K562 (cell line): Measurements from ENCODE around the gene CCSER1. TPM values are rescaled to one million over a fixed set of nuclear protein-coding genes. Genes with fewer than 3 reads are reported as not detected.

ENCODE experiments used
- ATAC-seq: fragments of 200-7000 bp; cut with Tn5 transposase; 3 replicates; pipeline ENCODE4 v1.9.1; 2020; ENCODE audit warnings: moderate library complexity
- BruUV-seq: library from RNA; stranded (reverse); fragments of 400-500 nt; replicated peaks from 2 replicates; lab custom pipeline; 2021; lab: Mats Ljungman, UMichigan
- CTCF ChIA-PET: fragments of 300-600 bp; formaldehyde crosslinking; extraction: SDS; loops from one replicate; lab custom pipeline; 2021; ENCODE audit warnings: low intra/inter-chr PET ratio; lab: Yijun Ruan, JAX
- POLR2A ChIA-PET: fragments of 300-600, 350-650 bp; sonication (Branson Sonifier 250); formaldehyde crosslinking; extraction: SDS; loops from one replicate; lab custom pipeline; 2021; ENCODE audit warnings: antibody characterized with exemption, inconsistent platforms; lab: Yijun Ruan, JAX
- DNase-seq, 4 experiments: peaks; one replicate each; pipeline versions ENCODE4 v3.0.0 to v3.0.0-alpha.2; 2011 to 2018; ENCODE audit warnings: low spot score in 3 of 4, mixed read lengths in 3 of 4; ENCODE audit errors: extremely low read depth in 1 of 4
- FAIRE-seq: peaks from 2 replicates; lab custom pipeline; 2011; peaks lifted over from hg19 to GRCh38; lab: Jason Lieb, UNC
- H2AFZ ChIP-seq: 2 replicates; pipeline ENCODE4 v1.6.0; 2011; ENCODE audit warnings: low read depth, low read length, control low read depth, inconsistent platforms
- H3K27ac ChIP-seq: fragments of 200-600 bp; 3 replicates; pipeline ENCODE4 v1.8.0; 2011; ENCODE audit warnings: low read depth, mild to moderate bottlenecking, control low read depth, inconsistent platforms, low read length, moderate library complexity, mixed read lengths; ENCODE audit errors: extremely low read depth
- H3K27me3 ChIP-seq, 2 experiments: fragments of 300-600 bp in 1 of 2; 2 replicates in 1 of 2; 3 replicates in 1 of 2; pipeline versions ENCODE4 v1.6.0 to v1.8.0; 2011; ENCODE audit warnings: inconsistent platforms in 2 of 2, low read length in 2 of 2, mild to moderate bottlenecking in 1 of 2, mixed read lengths in 1 of 2, moderate library complexity in 1 of 2; ENCODE audit not compliant: control insufficient read depth in 2 of 2, insufficient read depth in 2 of 2
- H3K36me3 ChIP-seq: fragments of 300-600 bp; 3 replicates; pipeline ENCODE4 v1.8.0; 2011; ENCODE audit warnings: mild to moderate bottlenecking, low read length, inconsistent platforms; ENCODE audit not compliant: control insufficient read depth, insufficient read depth
- H3K4me1 ChIP-seq, 2 experiments: fragments of 200-600 bp in 1 of 2; replicated peaks in 1 of 2; 2 replicates in 1 of 2; 3 replicates in 1 of 2; pipeline versions ENCODE4 v1.5.1 to v1.8.0; 2011; ENCODE audit warnings: inconsistent platforms in 2 of 2, low read length in 2 of 2, mild to moderate bottlenecking in 1 of 2, mixed read lengths in 1 of 2, moderate library complexity in 1 of 2; ENCODE audit not compliant: control insufficient read depth in 2 of 2, insufficient read depth in 2 of 2
- H3K4me2 ChIP-seq: 2 replicates; pipeline ENCODE4 v1.6.1; 2011; ENCODE audit warnings: low read length, control low read depth, inconsistent platforms, mixed read lengths; ENCODE audit not compliant: insufficient read depth
- H3K4me3 ChIP-seq: fragments of 200-600 bp; sonication (generic), shearing (Covaris generic); 2 replicates; pipeline ENCODE4 v1.5.1; 2016; ENCODE audit warnings: control low read depth, inconsistent platforms
- H3K79me2 ChIP-seq: fragments of 200-600 bp; 3 replicates; pipeline ENCODE4 v1.8.0; 2011; ENCODE audit warnings: low read length, inconsistent platforms; ENCODE audit not compliant: control insufficient read depth, insufficient read depth
- H3K9ac ChIP-seq, 2 experiments: 2 replicates each; pipeline versions ENCODE4 v1.6.0 to v1.6.1; 2011; ENCODE audit warnings: low read depth in 2 of 2, low read length in 2 of 2, control low read depth in 1 of 2, inconsistent platforms in 1 of 2, mild to moderate bottlenecking in 1 of 2, mixed read lengths in 1 of 2; ENCODE audit not compliant: insufficient read depth in 1 of 2
- H3K9me1 ChIP-seq: one replicate; pipeline ENCODE4 v1.6.0; 2011; ENCODE audit warnings: inconsistent platforms, mild to moderate bottlenecking, low read length, moderate library complexity; ENCODE audit not compliant: control insufficient read depth, insufficient read depth
- H3K9me3 ChIP-seq: replicated peaks from 2 replicates; pipeline ENCODE4 v1.5.1; 2011; ENCODE audit warnings: low read depth, low read length, inconsistent platforms; ENCODE audit not compliant: control insufficient read depth, insufficient read depth
- H4K20me1 ChIP-seq: replicated peaks from 2 replicates; pipeline ENCODE4 v1.6.1; 2011; ENCODE audit warnings: low read length, inconsistent platforms, mixed read lengths; ENCODE audit not compliant: control insufficient read depth, insufficient read depth
- C11orf30 ChIP-seq: fragments of 450-650 bp; IDR thresholded peaks from 2 replicates; pipeline ENCODE4 v1.6.1; 2016; ENCODE audit warnings: low read depth, mild to moderate bottlenecking
- GABPA ChIP-seq: fragments of 200-800 bp; sonication (Bioruptor generic); conservative IDR thresholded peaks from 2 replicates; pipeline ENCODE4 v1.6.1; 2016; ENCODE audit warnings: low read depth, missing genetic modification characterization, missing compliant biosample characterization
- GABPB1 ChIP-seq: sonication (generic); formaldehyde crosslinking; IDR thresholded peaks from 2 replicates; pipeline ENCODE4 v1.8.0; 2022; ENCODE audit warnings: mild to moderate bottlenecking, missing genetic modification reagents
- HNRNPK ChIP-seq: fragments of 200-400 bp; formaldehyde crosslinking; IDR thresholded peaks from one replicate; pipeline ENCODE4 v1.6.1; 2018; ENCODE audit warnings: mild to moderate bottlenecking, low read depth, low read length; ENCODE audit not compliant: poor library complexity, severe bottlenecking
- NBN ChIP-seq: fragments of 450-650 bp; IDR thresholded peaks from 2 replicates; pipeline ENCODE4 v1.6.1; 2016; ENCODE audit warnings: low read depth, mild to moderate bottlenecking
- NELFE ChIP-seq: IDR thresholded peaks from 2 replicates; pipeline ENCODE4 v1.6.1; 2011; ENCODE audit warnings: mild to moderate bottlenecking; ENCODE audit not compliant: insufficient read depth, insufficient read length
- PHB ChIP-seq: fragments of 250-450 bp; sonication (Bioruptor Pico); IDR thresholded peaks from 2 replicates; pipeline ENCODE4 v1.5.0; 2021
- POLR2H ChIP-seq: IDR thresholded peaks from 2 replicates; pipeline ENCODE4 v1.6.1; 2016; ENCODE audit warnings: missing genetic modification characterization, low read depth, mild to moderate bottlenecking, control low read depth, missing compliant biosample characterization, moderate library complexity
- RCOR1 ChIP-seq, 2 experiments: IDR thresholded peaks; 2 replicates each; pipeline ENCODE4 v1.6.1; 2012; ENCODE audit warnings: low read depth in 2 of 2, low read length in 2 of 2, borderline replicate concordance in 1 of 2, improper control_type of control experiment in 1 of 2
- RFX5 ChIP-seq: IDR thresholded peaks from 2 replicates; pipeline ENCODE4 v1.6.1; 2011; ENCODE audit warnings: low read depth, mild to moderate bottlenecking, improper control_type of control experiment, low read length
- SMC3 ChIP-seq: conservative IDR thresholded peaks from 2 replicates; pipeline ENCODE4 v1.6.1; 2011; ENCODE audit warnings: low read depth, low read length, improper control_type of control experiment; ENCODE audit not compliant: insufficient read depth
- SNRNP70 ChIP-seq: fragments of 200-400 bp; formaldehyde crosslinking; optimal IDR thresholded peaks from 2 replicates; pipeline ENCODE3; 2017; ENCODE audit warnings: low read depth, low read length
- ZBTB33 ChIP-seq: sonication (generic); formaldehyde crosslinking; IDR thresholded peaks from 2 replicates; pipeline ENCODE4 v1.8.1; 2023; ENCODE audit warnings: mild to moderate bottlenecking, missing genetic modification reagents
- ZNF316 ChIP-seq: fragments of 450-650 bp; IDR thresholded peaks from 2 replicates; pipeline ENCODE4 v1.6.1; 2016
- ZNF408 ChIP-seq: fragments of 250-450 bp; sonication (Bioruptor Pico); IDR thresholded peaks from 2 replicates; pipeline ENCODE4 v1.4.0; 2020; ENCODE audit warnings: low read depth, mild to moderate bottlenecking, moderate library complexity
- WGBS: fragments of 100-300 bp; shearing (Covaris generic); methylation state at CpG from one replicate; pipeline ENCODE4 v1.1.6; 2016; ENCODE audit warnings: low coverage, mixed read lengths; ENCODE audit not compliant: insufficient coverage; ENCODE audit errors: missing lambda C conversion rate; 5-methylcytosine and 5-hydroxymethylcytosine counted together
- in situ Hi-C: fragments of 300-500 bp; cut with MboI; formaldehyde crosslinking; loops from 4 replicates; pipeline ENCODE4 v1.15.0; 2018; ENCODE audit warnings: inconsistent platforms, mixed read lengths
- intact Hi-C: fragments of 100-400 bp; cut with micrococcal nuclease; formaldehyde crosslinking; loops from 2 replicates; pipeline ENCODE4 v1.14.2; 2022
- polyA plus RNA-seq, 8 experiments: library from polyadenylated mRNA; depleted of rRNA in 4 of 8; stranded (reverse) in 5 of 8; unstranded in 3 of 8; fragments of >200 nt; fragmentation: Nextera tagmentation in 2 of 8; fragmentation: Illumina TruSeq in 1 of 8; extraction: Ambion mirVana in 2 of 8; extraction: Trizol in 1 of 8; gene quantifications; 2 replicates each; pipeline versions ENCODE4 v1.2.1 to v1.2.3, GENCODE V29; 2011 to 2014; ENCODE audit warnings: inconsistent platforms in 1 of 8, missing spikeins in 1 of 8
- total RNA-seq, 7 experiments: library from RNA; depleted of rRNA in 6 of 7; stranded (reverse); fragments of >200 nt in 6 of 7; fragmentation: Illumina TruSeq in 2 of 7; extraction: Trizol in 2 of 7; gene quantifications; 2 replicates each; pipeline versions ENCODE4 v1.2.1 to v1.2.3, GENCODE V29; 2011 to 2021; ENCODE audit warnings: low replicate concordance in 1 of 7
- TF ChIP-seq, protein P1 (sequence below): fragments of 200-800 bp; sonication (Bioruptor generic); IDR thresholded peaks from 2 replicates; pipeline ENCODE4 v1.6.1; 2017; ENCODE audit warnings: missing genetic modification characterization, missing compliant biosample characterization

The CCSER1 gene
- total and polyA plus RNA-seq, 9 of the 15 experiments (the other 6 are each of a cell fraction or from before 2014, with no cell fraction given) = not detected

- ChIA-PET CTCF (no interaction called here), POLR2A (no interaction called here)
- Histone ChIP-seq H3K4me3 (no peak overlapping the region), H3K36me3 (no peaks in the 10 kb centered on the region), H3K9me1 (no peaks in the 10 kb centered on the region), H4K20me1 (no peaks in the 10 kb centered on the region), H3K79me2 (no peaks in the 10 kb centered on the region), H3K4me2 (no peak overlapping the region), H3K27ac (no peak overlapping the region), H3K27me3 (no peaks in the 10 kb centered on the region), H2AFZ (no peak overlapping the region), H3K9me3 (no peaks in the 10 kb centered on the region), H3K4me1 (no peaks in the 10 kb centered on the region), H3K9ac (no peak overlapping the region)
- intact Hi-C loops = no loop called here
- no peak for DNase-seq
- no TSS peak for BruUV-seq
- TF ChIP-seq PHB (CRISPR knock-in tag) (no peak), NELFE (no peak), GABPB1 (CRISPR knock-in tag) (no peak), GABPA (tag) (no peak), ZNF408 (CRISPR knock-in tag) (no peak), ZBTB33 (CRISPR knock-in tag) (no peak), POLR2H (tag) (no peak), SMC3 (no peak), NBN (no peak), C11orf30 (no peak), HNRNPK (no peak), RCOR1 (IDR thresholded peaks at IDR 0.05; ENCODE audit: borderline replicate concordance in 1 of 2, low read depth in 2 of 2, low read length in 2 of 2) (no peak), RFX5 (no peak), ZNF316 (no peak), SNRNP70 (no peak)
- TF ChIP-seq, protein P1, sequence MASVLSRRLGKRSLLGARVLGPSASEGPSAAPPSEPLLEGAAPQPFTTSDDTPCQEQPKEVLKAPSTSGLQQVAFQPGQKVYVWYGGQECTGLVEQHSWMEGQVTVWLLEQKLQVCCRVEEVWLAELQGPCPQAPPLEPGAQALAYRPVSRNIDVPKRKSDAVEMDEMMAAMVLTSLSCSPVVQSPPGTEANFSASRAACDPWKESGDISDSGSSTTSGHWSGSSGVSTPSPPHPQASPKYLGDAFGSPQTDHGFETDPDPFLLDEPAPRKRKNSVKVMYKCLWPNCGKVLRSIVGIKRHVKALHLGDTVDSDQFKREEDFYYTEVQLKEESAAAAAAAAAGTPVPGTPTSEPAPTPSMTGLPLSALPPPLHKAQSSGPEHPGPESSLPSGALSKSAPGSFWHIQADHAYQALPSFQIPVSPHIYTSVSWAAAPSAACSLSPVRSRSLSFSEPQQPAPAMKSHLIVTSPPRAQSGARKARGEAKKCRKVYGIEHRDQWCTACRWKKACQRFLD = no peak
- in situ Hi-C loops = no loop called here
- ATAC-seq = no peak
- FAIRE-seq = no peak
- WGBS = 0% methylated on average over 2 of the region's 2 CpGs
These were observed 697.3 kb downstream of the CCSER1 start for GRCh38 chr4:90824266-90825150.
